HG03558 (cell line): Measurements from ENCODE around the gene SATB1.
"Not testable (repeated sequence)": the region's sequence is repeated elsewhere in the genome, so short reads cannot be mapped to it uniquely, and the experiment has no call there.

Experiments used
- ATAC-seq: cut with Tn5 transposase; IDR thresholded peaks from one replicate; pipeline ENCODE4 v1.9.1; 2021; ENCODE audit warnings: moderate number of reproducible peaks; ENCODE audit not compliant: unreplicated experiment; ENCODE audit errors: extremely low read depth

SATB1 gene

GRCh38 chr3:18363338-18363737 is 61.8 kb downstream of the SATB1 start:
- ATAC-seq, result no peak

GRCh38 chr3:18357747-18358146 is 67.4 kb downstream of the SATB1 start:
- ATAC-seq, result no peak

- ATAC-seq, result no peak
Observed at GRCh38 chr3:18355832-18356231, 69.3 kb downstream of the SATB1 start.

- no peak for ATAC-seq
Observed at GRCh38 chr3:18354701-18355100, 70.4 kb downstream of the SATB1 start.

GRCh38 chr3:18351823-18352744 is 73.1 kb downstream of the SATB1 start:
- ATAC-seq, result no peak

GRCh38 chr3:18351069-18351628 is 74.0 kb downstream of the SATB1 start:
- no peak for ATAC-seq

- no peak for ATAC-seq
Observed at GRCh38 chr3:18349197-18349798, 75.8 kb downstream of the SATB1 start.

DNA sequence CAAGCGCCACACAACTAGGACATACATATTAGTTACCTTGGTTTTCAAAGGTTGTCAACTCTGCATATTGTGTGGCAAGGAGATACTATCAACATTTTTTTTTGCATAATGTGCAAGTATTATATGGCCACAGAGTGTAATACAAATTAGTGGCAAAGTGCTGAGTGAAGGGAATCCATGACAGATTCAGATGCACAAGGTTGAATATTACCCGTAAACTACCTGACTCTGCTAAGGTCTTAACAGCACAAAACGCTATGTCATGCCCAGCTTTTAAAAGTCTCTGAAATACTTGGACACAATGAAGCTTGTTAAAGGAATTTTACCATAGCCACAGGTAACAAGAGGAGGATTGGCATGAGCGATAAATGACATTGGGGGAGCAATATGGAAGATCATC is 79.0 kb downstream of the SATB1 start:
- no peak for ATAC-seq

GRCh38 chr3:18345015-18345367 is 80.1 kb downstream of the SATB1 start:
- no peak for ATAC-seq

DNA sequence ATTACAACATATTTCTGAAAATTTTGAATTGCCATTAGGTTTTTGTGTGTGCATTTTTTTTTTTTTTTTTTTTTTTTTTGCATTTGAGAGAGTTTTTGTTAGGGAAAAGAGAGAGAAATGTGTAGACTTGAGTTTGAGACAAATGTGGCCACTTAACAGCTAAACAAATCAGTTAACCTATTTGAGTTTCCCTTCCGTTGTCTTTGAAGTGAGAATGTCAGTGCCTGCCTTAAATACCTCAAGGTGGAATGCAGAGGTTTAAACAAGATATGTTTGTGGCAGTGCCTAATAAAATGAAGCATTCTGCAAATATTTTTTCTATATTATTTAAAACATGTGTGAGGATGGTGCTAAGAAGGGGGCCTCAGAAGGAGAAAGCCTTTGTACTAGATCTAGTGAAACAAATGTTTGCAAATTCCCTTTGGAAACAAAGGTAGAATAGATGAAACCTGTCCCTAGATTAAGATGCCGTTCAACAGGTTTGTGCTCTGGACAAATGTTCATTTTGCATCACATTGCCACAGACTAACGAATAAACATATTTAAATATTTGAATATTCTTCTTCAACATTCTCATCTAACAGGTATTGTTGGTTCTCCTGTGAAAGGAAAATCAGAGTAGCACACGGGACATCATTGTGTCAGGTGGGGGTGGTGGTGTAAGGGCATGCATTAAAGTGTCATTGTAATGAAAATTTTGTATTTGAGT is 80.7 kb downstream of the SATB1 start:
- no peak for ATAC-seq

GRCh38 chr3:18343809-18344208 is 81.3 kb downstream of the SATB1 start:
- no peak for ATAC-seq

DNA sequence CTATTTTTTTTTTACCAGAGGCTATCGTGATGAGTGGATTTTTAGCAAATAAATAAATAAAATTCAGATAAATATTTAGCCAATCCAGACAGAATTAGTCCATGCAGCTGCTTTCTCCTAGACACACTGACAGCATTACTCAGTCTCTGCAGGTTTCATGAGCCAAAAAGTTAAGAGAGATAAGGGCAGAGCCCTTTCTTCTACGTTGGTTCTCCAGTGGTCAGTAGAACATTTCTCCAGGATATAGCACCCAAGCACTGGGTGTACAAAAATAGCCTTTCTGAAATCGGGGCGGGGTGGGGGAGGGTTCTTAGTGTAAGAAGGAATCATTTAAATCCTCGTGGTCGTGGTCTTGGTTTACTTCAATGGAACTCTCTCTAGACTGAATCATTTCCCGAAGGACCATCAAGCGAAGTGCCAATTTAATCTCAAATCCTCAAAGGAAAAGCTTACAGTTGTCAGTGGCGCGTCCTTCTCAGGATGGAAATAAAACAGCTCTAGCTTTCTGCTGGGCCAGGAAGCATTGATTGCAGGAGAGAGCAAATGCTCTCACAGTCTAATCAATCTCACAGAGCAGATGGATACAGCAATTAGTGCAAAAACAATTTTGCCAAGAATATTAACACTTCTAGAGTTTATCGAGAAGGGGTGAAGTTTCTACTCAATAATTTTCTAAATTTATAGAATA is 86.2 kb downstream of the SATB1 start:
- no peak for ATAC-seq

GRCh38 chr3:18337231-18337630 is 87.9 kb downstream of the SATB1 start:
- ATAC-seq, result no peak

DNA sequence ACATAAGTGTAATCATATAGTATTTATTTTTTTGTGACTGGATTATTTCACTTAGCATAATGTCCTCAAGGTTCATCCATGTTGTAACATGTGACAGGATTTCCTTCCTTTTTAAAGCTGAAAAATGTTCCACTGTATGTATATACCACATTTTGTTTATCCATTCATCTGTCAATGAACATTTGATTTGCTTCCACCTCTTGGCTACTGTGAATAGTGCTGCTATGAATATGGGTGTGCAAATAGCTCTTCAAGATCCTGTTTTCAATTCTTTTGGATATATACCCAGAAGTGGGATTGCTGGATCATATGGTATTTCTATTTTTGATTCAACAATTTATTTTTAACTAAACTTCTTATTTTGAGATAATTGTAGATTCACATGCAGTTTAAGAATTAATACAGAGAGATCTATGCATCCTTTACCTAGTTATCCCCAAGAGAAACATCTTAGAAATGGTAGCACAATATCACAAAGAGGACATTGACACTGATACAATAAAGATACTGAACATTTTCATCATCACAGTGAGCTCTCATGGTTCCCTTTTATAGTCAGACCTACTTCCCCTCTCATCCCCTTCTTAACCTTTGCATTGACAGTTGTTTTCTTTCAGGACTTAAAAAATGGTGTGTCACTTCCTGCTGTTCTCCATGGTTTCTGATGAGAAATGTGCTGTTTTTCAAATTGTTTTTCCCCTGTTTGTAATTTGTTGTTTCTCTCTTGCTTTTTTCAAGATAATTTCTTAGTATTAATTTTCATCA is 90.1 kb downstream of the SATB1 start:
- ATAC-seq, result no peak

DNA sequence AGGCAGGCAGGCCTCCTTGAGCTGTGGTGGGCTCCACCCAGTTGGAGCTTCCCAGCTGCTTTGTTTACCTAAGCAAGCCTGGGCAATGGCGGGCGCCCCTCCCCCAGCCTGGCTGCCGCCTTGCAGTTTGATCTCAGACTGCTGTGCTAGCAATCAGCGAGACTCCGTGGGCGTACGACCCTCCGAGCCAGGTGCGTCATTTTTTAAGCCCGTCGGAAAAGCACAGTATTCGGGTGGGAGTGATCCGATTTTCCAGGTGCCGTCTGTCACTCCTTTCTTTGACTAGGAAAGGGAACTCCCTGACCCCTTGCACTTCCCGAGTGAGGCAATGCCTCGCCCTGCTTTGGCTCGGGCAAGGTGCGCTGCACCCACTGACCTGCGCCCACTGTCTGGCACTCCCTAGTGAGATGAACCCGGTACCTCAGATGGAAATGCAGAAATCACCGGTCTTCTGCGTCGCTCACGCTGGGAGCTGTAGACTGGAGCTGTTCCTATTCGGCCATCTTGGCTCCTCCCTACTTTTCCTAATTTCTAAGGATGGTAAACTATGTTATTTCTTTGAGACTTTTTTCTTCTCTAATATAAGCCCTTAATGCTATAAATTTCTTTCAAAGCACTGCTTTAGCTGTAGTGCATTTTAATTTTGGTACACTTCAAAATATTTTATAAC is 94.2 kb downstream of the SATB1 start:
- ATAC-seq, result not testable (repeated sequence)

DNA sequence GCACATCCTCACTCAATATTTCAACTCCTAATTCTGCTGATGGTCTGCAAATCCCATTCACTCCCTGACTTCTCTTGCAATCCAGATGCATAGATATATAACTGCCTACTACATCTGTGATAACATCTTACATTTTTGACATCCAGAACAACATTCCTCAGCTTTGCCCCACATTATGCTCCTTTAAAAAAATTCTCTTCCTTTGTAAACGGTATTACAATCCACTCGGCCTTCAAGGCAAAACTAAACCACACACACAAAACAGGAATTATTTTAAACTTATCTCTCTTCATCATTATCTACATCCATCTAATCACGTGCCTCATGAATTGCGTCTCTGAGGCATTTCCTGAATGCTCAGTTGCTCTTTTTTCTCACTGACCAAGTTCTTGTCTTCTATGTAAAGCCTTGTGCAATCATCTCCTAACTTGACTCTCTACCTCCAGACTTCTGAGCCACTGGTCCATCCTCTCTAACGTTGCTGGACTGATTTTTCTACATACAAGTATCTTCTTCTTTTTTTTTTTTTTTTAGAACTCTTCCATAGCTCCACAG is 117.0 kb downstream of the SATB1 start:
- ATAC-seq, result no peak

GRCh38 chr3:18307529-18307928 is 117.6 kb downstream of the SATB1 start:
- no peak for ATAC-seq

GRCh38 chr3:18302517-18302916 is 122.6 kb downstream of the SATB1 start:
- ATAC-seq, result no peak

- ATAC-seq, result no peak
Observed at GRCh38 chr3:18301781-18302180, 123.4 kb downstream of the SATB1 start.
